ENCODE data around the gene ZNF566. TPM values are rescaled to one million over a fixed set of nuclear protein-coding genes. Genes with fewer than 3 reads are reported as not detected.

Gene ZNF566
- total and polyA plus RNA-seq, 2 donors (not counting 1 experiment from before 2014, with no cell fraction given): 9.1 to 26.6 TPM

DNA sequence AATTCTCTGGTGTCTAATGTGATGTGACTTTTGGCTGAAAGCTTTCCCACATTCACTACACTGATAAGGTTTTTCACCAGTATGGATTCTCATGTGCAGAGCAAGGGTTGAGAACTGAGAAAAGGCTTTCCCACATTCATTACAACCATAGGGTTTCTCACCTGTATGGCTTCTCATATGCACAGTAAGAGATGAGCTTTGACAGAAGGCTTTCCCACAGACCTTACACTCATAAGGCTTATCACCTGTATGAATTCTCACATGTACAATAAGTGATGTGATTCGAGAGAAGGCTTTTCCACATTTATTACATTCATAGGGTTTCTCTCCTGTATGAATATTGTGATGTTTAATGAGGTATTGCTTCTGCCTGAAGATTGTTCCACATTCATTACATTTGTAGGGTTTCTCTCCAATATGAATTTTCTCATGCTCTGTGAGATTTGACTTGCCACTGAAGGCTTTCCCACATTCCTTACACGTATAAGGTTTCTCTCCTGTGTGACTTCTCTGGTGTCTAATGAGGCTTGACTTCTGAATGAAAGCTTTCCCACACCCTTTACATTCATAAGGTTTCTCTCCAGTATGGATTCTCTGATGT, 24.8 kb upstream of the ZNF566 start:
- no peak overlapping the region for H3K4me3 ChIP-seq (ENCODE audit: control extremely low read depth in 1 of 5, extremely low read depth in 1 of 5, insufficient read depth in 1 of 5, low read depth in 2 of 5, low read length in 4 of 5)
- no peak overlapping the region for H3K4me2 ChIP-seq (replicated peaks; ENCODE audit: low read depth, low read length, poor library complexity, severe bottlenecking)
- TF ChIP-seq, protein P1, sequence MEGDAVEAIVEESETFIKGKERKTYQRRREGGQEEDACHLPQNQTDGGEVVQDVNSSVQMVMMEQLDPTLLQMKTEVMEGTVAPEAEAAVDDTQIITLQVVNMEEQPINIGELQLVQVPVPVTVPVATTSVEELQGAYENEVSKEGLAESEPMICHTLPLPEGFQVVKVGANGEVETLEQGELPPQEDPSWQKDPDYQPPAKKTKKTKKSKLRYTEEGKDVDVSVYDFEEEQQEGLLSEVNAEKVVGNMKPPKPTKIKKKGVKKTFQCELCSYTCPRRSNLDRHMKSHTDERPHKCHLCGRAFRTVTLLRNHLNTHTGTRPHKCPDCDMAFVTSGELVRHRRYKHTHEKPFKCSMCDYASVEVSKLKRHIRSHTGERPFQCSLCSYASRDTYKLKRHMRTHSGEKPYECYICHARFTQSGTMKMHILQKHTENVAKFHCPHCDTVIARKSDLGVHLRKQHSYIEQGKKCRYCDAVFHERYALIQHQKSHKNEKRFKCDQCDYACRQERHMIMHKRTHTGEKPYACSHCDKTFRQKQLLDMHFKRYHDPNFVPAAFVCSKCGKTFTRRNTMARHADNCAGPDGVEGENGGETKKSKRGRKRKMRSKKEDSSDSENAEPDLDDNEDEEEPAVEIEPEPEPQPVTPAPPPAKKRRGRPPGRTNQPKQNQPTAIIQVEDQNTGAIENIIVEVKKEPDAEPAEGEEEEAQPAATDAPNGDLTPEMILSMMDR (IDR thresholded peaks at IDR 0.05): no peak
- TF ChIP-seq EZH2 (IDR thresholded peaks at IDR 0.05; ENCODE audit: borderline replicate concordance, insufficient read depth, low read depth, low read length, poor library complexity, severe bottlenecking): no peak
- intact Hi-C loops (cut with micrococcal nuclease): no loop called here
- H3K27me3 ChIP-seq (replicated peaks in 1 of 4; ENCODE audit: control extremely low read depth in 1 of 4, control insufficient read depth in 3 of 4, insufficient read depth in 4 of 4, low read length in 3 of 4): no peaks in the 10 kb centered on the region
- ChIA-PET CTCF (no interaction called here), POLR2A (no interaction called here)
- H2AFZ ChIP-seq (ENCODE audit: insufficient read depth, low read depth, low read length, poor library complexity, severe bottlenecking): no peak overlapping the region
- no peaks in the 10 kb centered on the region for H3K4me1 ChIP-seq (ENCODE audit: control insufficient read depth in 2 of 2, insufficient read depth in 2 of 2, low read length in 2 of 2)
- peaks cover 9 to 49% of the 10 kb centered on the region in 2 experiments for H3K36me3 ChIP-seq (replicated peaks in 1 of 2; ENCODE audit: control extremely low read depth in 1 of 2, control insufficient read depth in 1 of 2, extremely low read depth in 1 of 2, insufficient read depth in 2 of 2, low read length in 1 of 2)
- Mint-ChIP-seq H3K27ac (no peak overlapping the region), H3K27me3 (no peaks in the 10 kb centered on the region), H3K4me1 (no peaks in the 10 kb centered on the region), H3K9me3 (ENCODE audit: insufficient read depth) (peaks cover 18% of the 10 kb centered on the region), H3K4me3 (no peak overlapping the region)
- no peak for DNase-seq
- no peaks in the 10 kb centered on the region for H4K20me1 ChIP-seq (ENCODE audit: control insufficient read depth, insufficient read depth, low read length, poor library complexity, severe bottlenecking)
- H3K27ac ChIP-seq (ENCODE audit: low read length in 2 of 2): no peak overlapping the region
- H3K9ac ChIP-seq (ENCODE audit: low read length): no peak overlapping the region
- no peak for ATAC-seq (ENCODE audit: low read depth)
- H3K79me2 ChIP-seq (ENCODE audit: control insufficient read depth, insufficient read depth, low read length): peaks cover 31% of the 10 kb centered on the region
- peaks cover 30 to 90% (median 49%) of the 10 kb centered on the region in 3 donors for H3K9me3 ChIP-seq (ENCODE audit: control extremely low read depth in 1 of 3, control insufficient read depth in 2 of 3, insufficient read depth in 1 of 3, low read length in 2 of 3)
- WGBS (ENCODE audit: insufficient coverage): no CpG with 5 or more reads among the region's 2 CpGs

DNA sequence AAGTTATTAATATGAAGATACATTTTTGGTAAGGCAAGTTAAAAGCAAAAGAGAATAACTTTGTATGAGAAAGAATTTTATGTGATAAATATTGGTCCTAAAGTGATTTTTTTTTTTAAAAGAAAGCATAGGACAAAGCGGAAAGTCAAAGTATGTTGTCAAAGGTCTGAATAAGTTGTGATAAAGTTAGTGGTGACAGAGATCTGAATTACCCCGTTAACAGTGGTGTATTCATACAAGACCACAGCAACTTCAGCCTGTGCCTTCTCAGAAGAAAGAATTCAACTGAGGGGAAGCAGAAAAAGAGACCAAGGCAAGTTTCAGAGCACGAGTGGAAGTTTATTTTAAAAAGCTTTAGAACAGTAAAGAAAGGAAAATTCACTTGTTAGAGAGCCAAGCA, 19.0 kb upstream of the ZNF566 start:
- POLR2A ChIA-PET: no interaction called here
- peaks cover 11% of the 10 kb centered on the region for H3K9me3 Mint-ChIP-seq (ENCODE audit: insufficient read depth)
- no peak overlapping the region for H3K4me3 Mint-ChIP-seq
- no peak overlapping the region for H3K27ac ChIP-seq (ENCODE audit: low read length in 2 of 2)
- CTCF ChIA-PET: no interaction called here
- no peak overlapping the region for H3K4me3 ChIP-seq (ENCODE audit: control extremely low read depth in 1 of 5, extremely low read depth in 1 of 5, insufficient read depth in 1 of 5, low read depth in 2 of 5, low read length in 4 of 5)
- H3K4me2 ChIP-seq (replicated peaks; ENCODE audit: low read depth, low read length, poor library complexity, severe bottlenecking): no peak overlapping the region
- H3K4me1 Mint-ChIP-seq: no peaks in the 10 kb centered on the region
- H3K27ac Mint-ChIP-seq: no peak overlapping the region
- no peak for DNase-seq
- H2AFZ ChIP-seq (ENCODE audit: insufficient read depth, low read depth, low read length, poor library complexity, severe bottlenecking): no peak overlapping the region
- intact Hi-C loops (cut with micrococcal nuclease): no loop called here
- H3K36me3 ChIP-seq (replicated peaks in 1 of 2; ENCODE audit: control extremely low read depth in 1 of 2, control insufficient read depth in 1 of 2, extremely low read depth in 1 of 2, insufficient read depth in 2 of 2, low read length in 1 of 2): no peaks in the 10 kb centered on the region
- no peak for TF ChIP-seq EZH2 (IDR thresholded peaks at IDR 0.05; ENCODE audit: borderline replicate concordance, insufficient read depth, low read depth, low read length, poor library complexity, severe bottlenecking)
- TF ChIP-seq, protein P1 (IDR thresholded peaks at IDR 0.05): no peak
- no peak for ATAC-seq (ENCODE audit: low read depth)
- no peaks in the 10 kb centered on the region for H3K79me2 ChIP-seq (ENCODE audit: control insufficient read depth, insufficient read depth, low read length)
- H3K27me3 ChIP-seq (replicated peaks in 1 of 4; ENCODE audit: control extremely low read depth in 1 of 4, control insufficient read depth in 3 of 4, insufficient read depth in 4 of 4, low read length in 3 of 4): no peaks in the 10 kb centered on the region
- WGBS (ENCODE audit: insufficient coverage): 100% methylated on average over 2 of the region's 3 CpGs
- no peaks in the 10 kb centered on the region for H4K20me1 ChIP-seq (ENCODE audit: control insufficient read depth, insufficient read depth, low read length, poor library complexity, severe bottlenecking)
- H3K9ac ChIP-seq (ENCODE audit: low read length): no peak overlapping the region
- peaks cover 10 to 71% (median 55%) of the 10 kb centered on the region in 3 donors for H3K9me3 ChIP-seq (ENCODE audit: control extremely low read depth in 1 of 3, control insufficient read depth in 2 of 3, insufficient read depth in 1 of 3, low read length in 2 of 3)
- H3K4me1 ChIP-seq (ENCODE audit: control insufficient read depth in 2 of 2, insufficient read depth in 2 of 2, low read length in 2 of 2): no peaks in the 10 kb centered on the region
- no peaks in the 10 kb centered on the region for H3K27me3 Mint-ChIP-seq
